ENCODE measurements around the gene MX1.

MX1 gene

DNA sequence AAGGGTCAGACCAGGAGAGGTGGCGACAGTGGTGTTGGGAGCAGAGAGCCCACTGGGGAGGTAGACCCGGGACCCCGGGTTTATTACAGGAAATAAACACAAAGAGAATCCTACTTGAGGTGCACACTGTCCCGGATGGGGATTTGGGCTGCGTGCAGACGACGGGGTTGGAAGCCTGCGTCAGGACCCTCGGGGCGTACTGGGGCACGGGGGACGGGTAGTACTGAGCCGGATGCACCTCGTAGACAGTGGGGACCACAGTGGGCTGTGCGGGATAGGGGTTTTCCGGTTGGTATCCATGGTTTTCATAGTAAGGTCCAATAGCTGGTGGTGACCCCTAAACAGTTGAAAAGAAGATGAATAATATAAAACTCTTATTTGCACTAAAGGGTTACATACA is 68.2 kb downstream of the MX1 start:
- no peak for DNase-seq

DNA sequence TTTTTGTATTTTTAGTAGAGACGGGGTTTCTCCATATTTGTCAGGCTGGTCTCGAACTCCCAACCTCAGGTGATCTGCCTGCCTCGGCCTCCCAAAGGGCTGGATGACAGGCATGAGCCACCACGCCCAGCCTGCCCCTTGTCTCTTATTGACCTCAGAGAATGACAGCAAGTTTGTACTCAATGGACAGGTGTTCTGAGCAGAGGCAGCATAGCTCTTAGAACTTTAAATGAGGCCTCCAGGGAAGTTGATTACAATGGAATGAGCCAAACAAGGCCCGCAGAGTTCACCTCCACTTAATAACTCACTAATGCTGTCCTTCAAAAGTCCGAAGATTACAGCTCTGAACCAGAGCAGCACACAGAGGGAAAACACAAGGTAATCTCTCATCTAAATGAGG is 71.0 kb downstream of the MX1 start:
- DNase-seq: no peak

DNA sequence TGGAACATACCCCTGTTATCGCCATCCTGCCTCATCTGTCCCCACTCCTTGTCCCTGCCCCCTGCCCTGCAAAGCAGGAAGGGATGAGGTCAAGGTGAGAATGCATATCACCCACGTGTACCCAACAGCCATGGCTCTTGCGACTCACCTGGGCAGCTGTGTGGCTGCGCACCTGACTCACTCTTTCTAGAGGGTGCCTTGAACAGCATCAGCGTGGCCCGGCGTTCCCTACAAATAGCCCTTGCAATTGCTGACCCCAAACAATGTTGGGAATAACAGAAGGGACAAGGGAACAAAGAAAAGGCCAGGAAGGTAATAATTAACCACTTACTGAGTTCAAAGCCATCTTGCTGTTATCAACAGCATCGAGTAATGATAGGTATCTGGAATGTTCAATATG is 71.7 kb downstream of the MX1 start:
- DNase-seq: no peak

DNA sequence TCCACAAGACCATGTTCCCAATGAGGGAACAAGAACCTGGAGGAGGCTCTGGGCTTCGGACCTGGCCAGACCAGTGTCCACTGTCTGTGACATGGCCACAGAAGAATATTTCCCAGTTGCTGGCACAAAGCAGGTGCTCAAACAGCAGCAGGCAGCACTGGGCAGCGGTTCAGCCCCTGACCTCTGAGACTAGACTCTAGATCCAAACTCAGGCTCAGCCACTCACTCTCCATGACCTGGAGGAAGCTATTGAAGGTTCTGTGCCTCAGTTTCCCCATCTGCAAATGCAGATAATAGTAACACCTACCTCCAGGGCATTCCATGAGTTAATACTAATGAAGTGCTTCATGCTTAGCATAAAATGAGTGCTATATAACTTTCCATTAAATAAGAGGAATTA is 73.9 kb downstream of the MX1 start:
- no peak for DNase-seq

DNA sequence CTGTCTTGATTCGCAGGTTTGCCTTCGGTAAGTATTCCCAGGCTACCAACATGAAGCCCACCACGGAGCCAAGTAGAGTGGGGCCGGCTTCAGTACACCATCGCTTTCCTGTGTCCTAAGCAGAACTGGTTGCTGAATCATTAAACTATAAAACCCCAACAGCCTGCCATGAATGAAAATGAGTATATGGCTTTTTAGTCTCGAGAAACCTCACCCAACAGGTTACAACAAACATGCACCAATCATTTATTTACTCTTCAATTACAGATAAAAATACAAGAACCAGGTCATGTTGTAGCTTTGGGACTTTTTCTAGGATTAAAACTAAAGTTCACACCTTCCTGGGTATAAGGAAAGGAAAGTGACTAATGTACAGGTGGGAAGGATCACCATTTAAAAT is 74.3 kb downstream of the MX1 start:
- DNase-seq: no peak

DNA sequence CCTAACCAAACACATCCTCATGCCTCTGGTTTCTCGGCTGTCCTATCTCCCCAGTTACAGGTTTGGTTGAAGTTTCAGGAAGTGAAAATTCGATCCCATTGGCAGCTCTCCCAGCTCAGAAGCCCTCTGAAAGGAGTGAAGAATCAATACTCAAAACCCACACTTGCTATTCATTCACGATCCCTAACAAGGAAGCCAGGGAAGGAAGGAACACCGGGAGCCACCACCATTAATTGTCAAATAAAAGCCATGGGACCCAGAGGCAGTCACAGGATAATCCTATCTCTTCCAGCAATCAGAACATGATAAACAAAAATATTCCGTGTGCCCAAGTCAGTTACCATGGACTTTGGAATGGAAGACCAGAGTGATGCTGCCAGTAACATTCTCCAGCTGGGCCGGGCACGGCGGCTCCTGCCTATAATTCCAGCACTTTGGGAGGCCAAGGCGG is 74.9 kb downstream of the MX1 start:
- DNase-seq: no peak

DNA sequence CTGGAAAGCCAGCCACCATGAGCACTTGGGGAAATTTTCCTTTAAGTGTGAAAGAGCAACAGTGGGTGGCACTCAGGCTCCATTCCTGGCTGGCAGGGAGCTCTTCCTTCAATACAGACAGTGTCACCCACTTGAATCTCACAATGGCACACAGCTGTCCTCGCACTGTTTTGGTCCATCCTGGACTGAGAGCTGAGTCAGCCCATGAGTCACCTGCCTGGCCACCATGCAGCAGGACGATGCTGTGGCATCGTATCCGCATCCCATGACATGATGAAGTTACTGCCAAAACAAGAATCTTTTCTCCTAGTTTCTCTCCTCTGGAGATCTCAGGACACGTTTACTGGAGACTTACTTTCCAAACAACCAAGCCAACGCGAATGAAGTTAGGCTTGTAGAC is 75.9 kb downstream of the MX1 start:
- DNase-seq: no peak

DNA sequence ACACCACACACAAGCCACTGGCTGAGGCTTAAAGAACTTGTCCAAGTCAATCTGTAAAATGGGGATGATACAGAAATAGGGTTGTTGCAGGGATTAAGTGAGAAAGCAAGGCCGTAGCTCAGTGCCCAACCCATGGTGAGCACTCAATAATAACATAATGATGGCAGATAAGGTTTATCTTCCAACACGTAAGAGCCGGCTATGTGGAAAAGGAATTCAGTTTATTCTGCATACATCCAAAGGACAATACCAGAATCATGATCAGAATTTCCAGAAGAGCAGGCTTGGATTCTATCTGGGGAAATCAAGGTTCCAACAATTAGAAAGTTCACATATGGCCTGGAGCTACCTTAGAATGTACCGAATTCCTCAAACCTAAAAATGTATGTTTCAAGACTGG is 77.3 kb downstream of the MX1 start:
- DNase-seq: no peak

DNA sequence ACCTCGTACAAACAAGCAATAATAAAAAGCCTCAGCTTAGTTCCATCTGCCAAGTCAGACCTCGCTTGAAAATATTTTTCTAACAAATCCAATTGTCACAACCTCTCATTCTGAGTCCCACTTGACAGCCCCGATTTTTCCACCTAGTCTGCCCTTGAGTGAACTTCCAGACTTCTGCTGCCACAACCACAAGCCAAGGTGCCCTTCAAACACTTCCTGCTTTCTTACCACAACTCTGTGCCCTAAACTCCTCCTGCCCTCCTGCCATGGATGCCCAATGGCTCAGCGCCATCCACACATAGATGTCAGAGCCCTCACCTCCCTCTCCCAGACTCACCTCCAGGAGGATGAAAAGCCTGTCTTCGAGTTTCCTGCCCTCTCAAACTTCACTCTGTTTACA is 78.0 kb downstream of the MX1 start:
- no peak for DNase-seq

DNA sequence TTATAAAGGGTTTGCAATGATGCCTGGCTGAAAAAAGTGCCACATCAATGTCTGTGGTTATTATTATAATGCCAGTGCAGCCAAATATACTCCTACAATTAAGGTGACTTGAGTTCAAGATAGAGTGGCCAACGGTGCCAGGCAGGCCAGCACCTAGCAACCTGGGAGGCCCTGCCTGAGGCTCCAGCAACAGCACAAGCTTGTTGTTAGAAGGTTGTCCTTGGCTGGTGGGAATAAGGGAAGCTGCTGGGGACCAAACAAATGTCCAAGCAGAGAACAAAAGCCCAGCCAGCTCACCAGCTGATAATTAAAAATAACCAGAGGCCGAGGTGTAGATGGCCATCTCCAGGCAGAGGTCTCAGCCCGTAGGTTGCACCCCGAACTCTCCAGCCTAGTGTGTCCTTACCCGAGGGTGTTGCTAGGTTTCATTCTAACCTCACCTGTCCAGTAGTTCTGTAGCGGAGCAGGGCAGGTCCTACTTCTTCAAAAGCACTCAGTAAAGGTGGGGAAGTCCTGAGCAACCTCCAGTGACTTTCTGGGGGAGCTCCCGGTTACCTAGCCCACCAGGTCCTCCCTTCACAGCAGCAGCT is 80.1 kb downstream of the MX1 start:
- no peak for DNase-seq

DNA sequence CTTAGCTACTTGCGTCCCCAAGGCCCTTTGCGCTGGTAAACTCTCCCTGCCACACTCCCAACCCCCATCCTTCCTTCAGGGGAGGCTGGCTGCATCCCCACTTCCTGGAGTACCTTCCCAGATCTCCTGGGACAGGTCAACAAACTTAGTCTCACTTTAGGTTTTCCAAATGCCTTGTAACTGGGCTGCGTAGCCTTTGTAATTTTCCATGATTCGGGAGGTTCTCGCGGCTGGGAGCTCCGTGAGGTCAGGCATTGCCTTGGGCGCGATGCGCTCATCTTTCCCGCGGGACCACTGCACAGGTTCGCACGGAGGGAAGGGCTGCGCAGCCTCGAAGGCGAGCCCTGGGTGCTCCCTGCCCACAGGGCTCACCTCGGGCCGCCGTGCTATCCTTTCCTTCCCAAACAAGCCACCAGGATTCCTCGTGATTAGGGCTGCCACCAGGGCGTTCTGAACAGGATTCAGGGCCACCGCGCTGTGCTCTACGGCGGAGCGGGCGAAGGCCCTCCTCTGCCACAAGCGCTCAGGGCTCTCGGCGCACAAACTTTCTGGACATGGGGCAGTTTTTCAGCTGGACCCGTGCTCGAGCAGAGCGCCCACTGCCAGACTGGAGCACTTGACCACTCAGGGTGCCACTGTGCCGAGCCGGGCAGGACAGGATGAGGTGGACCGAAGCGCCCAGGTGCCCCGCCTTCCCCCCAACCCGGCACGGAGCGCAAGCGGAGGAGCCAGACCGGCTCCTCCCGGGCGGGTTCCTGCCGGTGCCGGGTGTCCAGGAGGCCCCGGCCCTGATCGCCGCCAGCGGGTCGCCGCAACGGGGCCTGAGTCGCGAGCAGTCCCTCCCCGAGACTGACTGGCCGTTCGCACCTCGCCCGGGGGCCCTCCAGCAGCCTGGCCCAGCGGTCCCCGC is 80.8 kb downstream of the MX1 start:
- DNase-seq: no peak

DNA sequence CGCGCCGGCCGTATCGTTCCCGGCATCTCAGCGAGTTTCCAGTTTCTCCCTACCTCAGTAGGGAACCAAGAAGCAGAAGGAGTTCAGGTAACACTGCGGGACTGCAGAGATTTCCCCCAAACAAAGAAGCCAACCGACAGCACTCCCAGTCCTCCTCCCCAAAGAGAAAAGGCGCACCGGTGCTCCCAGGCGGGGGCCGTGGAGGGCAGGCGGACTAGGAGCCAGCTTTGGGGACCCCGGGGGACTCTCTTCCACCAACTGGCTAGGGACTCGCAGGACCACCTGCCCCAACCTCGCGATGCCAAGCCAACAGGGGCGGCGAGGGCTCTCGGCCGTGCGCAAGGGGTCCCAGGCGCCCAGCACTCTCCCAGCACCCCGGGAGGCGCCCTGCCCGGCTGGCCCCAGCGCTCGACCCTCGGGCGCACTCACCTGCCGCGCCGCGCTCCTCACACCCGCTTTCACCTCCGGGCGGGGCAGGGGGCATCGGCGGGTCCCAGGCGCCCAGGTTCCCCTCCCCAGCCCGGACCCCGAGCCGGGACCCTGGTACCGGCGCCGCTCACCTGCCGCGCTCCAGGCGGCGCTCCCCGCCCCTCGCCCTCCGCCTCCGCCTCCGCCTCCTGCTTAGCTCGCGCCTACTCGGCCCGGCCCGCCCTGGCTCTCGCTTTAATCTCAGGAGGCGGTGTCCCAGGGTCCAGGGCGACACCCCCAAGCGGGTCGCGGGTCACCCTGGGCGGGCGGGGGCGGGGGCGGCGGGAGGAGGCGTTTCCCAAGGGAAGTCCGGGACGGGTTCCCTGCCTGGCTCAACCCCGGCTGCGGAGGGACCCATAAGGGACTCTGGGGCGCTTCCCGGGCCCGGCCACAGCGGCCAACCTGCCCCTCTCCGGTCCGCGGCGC is 81.7 kb downstream of the MX1 start, which contains the start of gene TMPRSS2:
TSS of gene TMPRSS2 (minus strand) at position 638 of the 894 bp plus-strand sequence. CDS start 10,025 bp downstream, outside the sequence.
- no peak for DNase-seq

DNA sequence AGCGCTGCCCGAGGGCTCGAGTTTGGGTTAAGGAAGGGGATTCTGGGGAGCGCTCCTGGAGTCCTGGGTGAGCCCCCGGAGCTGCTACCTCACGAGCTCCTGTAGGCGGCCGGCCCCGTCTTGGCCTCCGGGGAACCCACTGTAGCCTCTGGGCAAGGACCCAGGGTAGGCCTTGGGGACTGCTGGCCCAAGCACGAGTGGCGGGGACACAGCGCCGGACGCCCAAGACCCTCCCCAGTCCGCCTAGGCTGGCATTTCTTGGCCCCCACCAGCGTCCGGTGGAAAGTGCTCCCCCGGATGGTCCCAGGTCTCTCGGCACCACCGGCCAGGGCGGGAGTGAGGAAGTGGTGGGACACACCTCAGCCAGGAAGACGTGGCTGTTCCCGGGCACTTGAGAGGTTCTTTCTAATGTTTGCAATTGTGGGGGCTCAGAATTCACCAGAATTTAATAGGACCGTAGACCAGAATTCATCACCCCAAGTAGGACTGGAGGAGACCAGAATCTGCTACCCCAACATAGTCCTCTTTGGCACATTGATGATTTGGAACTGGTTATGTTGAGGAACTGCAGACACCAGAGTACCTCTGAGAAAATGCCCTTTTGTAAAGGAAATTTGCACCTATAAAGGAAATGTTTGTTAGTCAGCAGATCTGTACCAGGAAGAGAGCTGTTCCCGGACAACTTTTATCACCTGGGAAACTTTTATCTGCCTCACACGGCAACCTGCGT is 82.5 kb downstream of the MX1 start:
- no peak for DNase-seq
